ENCODE measurements around the gene BCL3. TPM values are rescaled to one million over a fixed set of nuclear protein-coding genes. Genes with fewer than 3 reads are reported as not detected.
"Not testable (repeated sequence)": the region's sequence is repeated elsewhere in the genome, so short reads cannot be mapped to it uniquely, and the experiment has no call there.

The BCL3 gene
- total RNA-seq, 2 donors from 2014 or later: 117 to 122 TPM

DNA sequence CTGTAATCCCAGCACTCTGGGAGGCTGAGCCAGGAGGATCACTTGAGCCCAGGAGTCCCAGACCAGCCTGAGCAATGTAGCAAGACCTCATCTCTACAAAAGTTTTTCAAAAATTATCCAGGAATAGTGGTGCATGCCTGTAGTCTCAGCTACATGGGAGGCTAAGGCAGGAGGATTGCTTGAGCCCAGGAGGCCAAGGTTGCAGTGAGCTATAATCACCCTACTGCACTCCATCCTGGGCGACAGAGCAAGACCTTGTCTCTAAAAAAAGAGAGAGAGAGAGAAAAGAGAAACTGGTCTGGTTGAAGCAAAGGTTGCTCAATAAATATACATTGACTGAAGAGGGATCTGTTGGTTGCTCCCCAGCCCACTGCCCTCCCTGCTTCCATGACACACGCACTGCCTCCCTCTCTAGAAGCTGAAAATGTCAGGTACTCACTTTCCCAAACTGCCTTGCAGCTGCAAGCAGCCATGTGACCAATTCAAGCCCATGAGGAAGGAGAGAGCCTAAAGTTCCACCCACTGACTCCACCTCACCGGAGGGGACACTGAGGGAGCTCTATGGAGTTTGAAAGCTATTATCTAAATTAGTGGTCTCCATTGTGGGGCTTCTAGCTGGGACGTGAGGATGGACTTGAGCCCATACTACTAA is 35.5 kb upstream of the BCL3 start:
- no peak for DNase-seq (ENCODE audit: low spot score)
- Mint-ChIP-seq H3K27me3 (peaks cover 0 to 5% of the 10 kb centered on the region in 2 donors), H3K9me3 (peaks cover 3% of the 10 kb centered on the region), H3K27ac (no peak overlapping the region), H3K4me1 (ENCODE audit: low read depth in 2 of 2) (peaks cover 10 to 13% of the 10 kb centered on the region in 2 donors), H3K4me3 (no peak overlapping the region), H3K36me3 (peaks cover 17% of the 10 kb centered on the region)
- ATAC-seq: no peak

DNA sequence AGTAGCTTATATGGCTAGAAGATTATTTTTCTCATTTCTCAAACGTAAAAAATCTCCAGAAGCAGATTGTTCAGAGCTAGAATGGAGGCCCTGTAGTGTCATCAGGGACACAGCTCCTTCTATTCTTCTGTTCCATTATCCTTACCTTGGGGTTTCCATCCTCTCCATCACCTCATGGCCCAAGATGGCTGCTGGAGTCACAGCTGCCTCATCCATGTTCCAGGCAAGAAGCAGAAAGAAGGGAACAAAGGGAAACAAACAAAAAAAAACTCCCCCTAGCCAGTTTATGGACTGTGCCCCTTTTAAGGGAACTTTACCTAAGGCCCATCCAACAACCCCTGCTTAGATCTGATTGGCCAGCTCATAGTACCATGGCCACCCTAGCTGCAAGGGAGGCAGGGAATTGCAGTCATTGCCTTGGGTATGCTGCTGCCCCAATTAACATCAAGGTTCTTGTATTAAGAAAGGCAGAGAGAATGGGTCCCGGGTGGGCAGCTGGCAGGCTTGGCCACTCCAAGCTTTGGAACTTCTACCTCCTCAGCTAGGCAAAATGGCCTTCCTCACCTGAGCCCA is 33.8 kb upstream of the BCL3 start:
- H3K27ac Mint-ChIP-seq: no peak overlapping the region
- H3K4me1 Mint-ChIP-seq (ENCODE audit: low read depth in 2 of 2): peaks cover 10 to 16% of the 10 kb centered on the region in 2 donors
- no peak overlapping the region for H3K4me3 Mint-ChIP-seq
- peaks cover 17% of the 10 kb centered on the region for H3K36me3 Mint-ChIP-seq
- DNase-seq (ENCODE audit: low spot score) (no peak), ATAC-seq (no peak)
- peaks cover 0 to 5% of the 10 kb centered on the region in 2 donors for H3K27me3 Mint-ChIP-seq
- H3K9me3 Mint-ChIP-seq: peaks cover 3% of the 10 kb centered on the region

DNA sequence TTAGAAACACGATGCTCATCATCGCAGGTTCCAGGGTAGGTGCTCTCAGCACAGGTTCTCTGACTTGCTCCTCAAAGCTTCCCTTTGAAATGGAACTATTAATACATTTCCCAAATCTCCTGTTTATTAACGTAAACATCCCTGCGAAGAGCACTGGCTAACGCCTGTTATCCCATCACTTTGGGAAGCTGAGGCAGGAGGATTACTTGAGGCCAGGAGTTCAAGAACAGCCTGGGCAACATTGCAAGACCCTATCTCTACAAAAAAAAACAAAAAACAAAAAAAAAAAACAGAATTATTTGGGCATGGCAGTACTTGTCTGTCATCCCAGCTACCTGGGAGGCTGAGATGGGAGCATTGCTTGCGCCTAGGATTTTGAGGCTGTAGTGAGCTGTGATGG is 30.9 kb upstream of the BCL3 start:
- Mint-ChIP-seq H3K27ac (peak overlapping the region in 1 of 2 donors; percentile 84), H3K4me1 (ENCODE audit: low read depth in 2 of 2) (peaks cover 10 to 15% of the 10 kb centered on the region in 2 donors), H3K9me3 (peaks cover 3% of the 10 kb centered on the region), H3K36me3 (peaks cover 17% of the 10 kb centered on the region), H3K4me3 (no peak overlapping the region), H3K27me3 (no peaks in the 10 kb centered on the region)
- no peak for DNase-seq (ENCODE audit: low spot score)
- ATAC-seq: no peak

DNA sequence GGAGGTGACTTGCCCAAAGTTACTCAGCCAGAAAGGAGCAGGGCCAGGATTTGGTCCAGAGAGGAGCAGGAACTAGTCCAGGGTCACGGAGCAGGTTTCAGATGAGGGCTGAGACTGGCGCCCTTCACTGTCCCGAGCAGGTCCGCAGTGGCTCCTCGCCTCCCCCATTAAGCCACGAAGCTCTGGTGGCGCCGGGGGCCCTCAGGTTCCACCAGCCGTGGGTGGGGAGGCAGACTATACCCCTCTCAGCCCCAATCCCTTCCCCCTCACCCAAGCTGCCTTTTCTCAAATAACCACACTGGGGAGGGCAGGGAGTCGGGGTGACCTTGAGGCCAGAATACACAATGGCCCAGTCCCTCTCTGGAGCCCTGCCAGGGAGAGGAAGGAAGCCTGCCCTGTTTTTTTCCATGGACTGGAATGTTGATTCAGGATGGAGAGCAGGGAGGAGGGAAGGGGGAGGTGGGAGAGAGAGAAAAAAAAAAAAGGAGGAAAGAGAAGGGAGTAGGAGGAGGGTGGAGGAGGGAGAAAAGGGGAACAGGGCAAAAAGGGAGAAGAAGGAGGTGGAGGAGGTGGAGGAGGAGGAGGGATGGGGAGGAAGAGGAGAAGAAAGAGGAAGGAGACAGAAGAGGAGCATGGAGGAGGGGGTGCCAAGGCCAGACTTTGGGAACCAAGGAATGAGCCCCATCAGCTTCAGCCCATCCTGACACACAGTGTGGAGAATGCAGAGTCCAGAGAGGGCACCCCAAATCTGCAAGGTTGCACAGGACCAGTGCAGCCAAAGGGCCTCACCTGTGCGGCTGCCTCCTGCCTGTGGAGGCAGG is 29.9 kb upstream of the BCL3 start:
- peak; percentile 8 for DNase-seq (ENCODE audit: low spot score)
- Mint-ChIP-seq H3K4me1 (ENCODE audit: low read depth in 2 of 2) (peaks cover 17 to 22% of the 10 kb centered on the region in 2 donors), H3K27me3 (no peaks in the 10 kb centered on the region), H3K4me3 (no peak overlapping the region), H3K36me3 (peaks cover 17% of the 10 kb centered on the region), H3K9me3 (peaks cover 3% of the 10 kb centered on the region), H3K27ac (peak overlapping the region in 1 of 2 donors; percentile 84)
- ATAC-seq: no peak

DNA sequence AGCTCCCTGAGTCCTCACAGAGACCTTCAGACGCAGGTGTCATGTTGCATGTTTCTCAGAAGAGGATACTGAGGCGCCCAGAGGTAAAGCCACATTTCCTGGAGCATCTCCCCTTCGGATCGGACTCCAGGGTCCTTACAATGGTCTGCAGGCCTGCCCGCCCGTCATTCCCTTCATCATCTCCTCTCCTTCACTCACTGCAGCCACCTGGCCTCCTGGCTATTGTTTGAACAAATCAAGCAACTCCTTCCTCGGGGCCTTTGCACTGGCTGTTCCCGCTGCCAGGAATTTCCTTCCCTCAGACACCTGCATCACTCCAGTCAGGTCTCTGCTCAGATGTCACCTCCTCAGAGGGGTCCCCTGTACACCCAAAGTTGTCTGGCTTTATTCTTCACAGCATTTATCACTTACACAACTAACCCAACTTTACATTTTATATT is 29.2 kb upstream of the BCL3 start:
- Mint-ChIP-seq H3K27ac (no peak overlapping the region), H3K9me3 (peaks cover 3% of the 10 kb centered on the region), H3K4me1 (ENCODE audit: low read depth in 2 of 2) (peaks cover 24 to 29% of the 10 kb centered on the region in 2 donors), H3K36me3 (peaks cover 15% of the 10 kb centered on the region), H3K4me3 (no peak overlapping the region), H3K27me3 (no peaks in the 10 kb centered on the region)
- ATAC-seq (no peak), DNase-seq (ENCODE audit: low spot score) (peak; percentile 22)

DNA sequence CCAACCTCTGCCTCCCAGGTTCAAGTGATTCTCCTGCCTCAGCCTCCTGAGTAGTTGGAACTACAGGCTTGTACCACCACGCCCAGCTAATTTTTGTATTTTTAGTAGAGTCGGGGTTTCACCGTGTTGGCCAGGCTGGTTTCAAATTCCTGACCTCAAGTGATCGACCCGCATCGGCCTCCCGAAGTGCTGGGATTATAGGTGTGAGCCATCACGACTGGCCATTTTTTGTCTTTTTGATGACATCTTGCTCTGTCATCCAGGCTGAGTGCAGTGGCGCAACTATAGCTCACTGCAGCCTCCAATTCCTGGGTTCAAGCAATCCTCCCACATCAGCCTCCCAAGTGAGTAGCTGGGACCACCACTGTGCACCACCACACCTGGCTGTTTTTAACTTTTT is 28.1 kb upstream of the BCL3 start:
- Mint-ChIP-seq H3K27ac (peak overlapping the region in 1 of 2 donors; percentile 37), H3K4me1 (ENCODE audit: low read depth in 2 of 2) (peaks cover 31 to 37% of the 10 kb centered on the region in 2 donors)
- not testable (repeated sequence) for H3K36me3 Mint-ChIP-seq; H3K4me3 Mint-ChIP-seq; H3K27me3 Mint-ChIP-seq; H3K9me3 Mint-ChIP-seq; DNase-seq (ENCODE audit: low spot score); ATAC-seq

DNA sequence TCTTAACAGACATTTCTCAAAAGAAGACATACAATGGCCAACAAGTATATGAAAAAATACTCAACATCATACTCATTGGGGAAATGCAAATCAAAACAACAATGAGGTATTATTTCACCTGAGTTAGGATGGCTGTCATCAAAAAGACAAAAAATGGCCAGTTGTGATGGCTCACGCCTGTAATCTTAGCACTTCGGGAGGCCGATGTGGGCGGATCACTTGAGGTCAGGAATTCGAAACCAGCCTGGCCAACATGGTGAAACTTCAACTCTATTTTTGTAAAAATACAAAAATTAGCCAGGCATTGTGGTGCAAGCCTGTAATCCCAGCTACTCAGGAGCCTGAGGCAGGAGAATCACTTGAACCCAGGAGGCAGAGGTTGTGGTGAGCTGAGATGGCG is 27.6 kb upstream of the BCL3 start:
- Mint-ChIP-seq H3K4me1 (ENCODE audit: low read depth in 2 of 2) (peaks cover 31 to 41% of the 10 kb centered on the region in 2 donors), H3K9me3 (no peaks in the 10 kb centered on the region), H3K27ac (peak overlapping the region in 1 of 2 donors; percentile 37), H3K36me3 (no peaks in the 10 kb centered on the region), H3K27me3 (no peaks in the 10 kb centered on the region), H3K4me3 (no peak overlapping the region)
- ATAC-seq (no peak), DNase-seq (ENCODE audit: low spot score) (peak; percentile 18)

DNA sequence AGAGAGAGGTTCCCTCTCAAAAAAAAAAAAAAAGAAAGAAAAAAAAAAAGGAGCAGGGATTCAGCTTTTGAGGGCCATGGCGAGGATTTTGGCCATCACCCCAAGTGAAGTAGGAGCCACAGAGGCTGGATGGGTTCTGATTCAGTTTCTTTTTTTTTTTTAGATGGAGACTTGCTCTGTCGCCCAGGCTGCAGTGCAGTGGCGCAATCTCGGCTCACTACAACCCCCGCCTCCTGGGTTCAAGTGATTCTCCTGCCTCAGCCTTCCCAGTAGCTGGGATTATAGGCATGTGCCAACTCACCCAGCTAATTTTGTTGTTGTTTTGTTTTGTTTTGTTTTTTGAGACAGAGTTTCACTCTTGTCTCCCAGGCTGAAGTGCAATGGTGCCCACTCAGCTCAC is 27.1 kb upstream of the BCL3 start:
- not testable (repeated sequence) for H3K4me3 Mint-ChIP-seq; DNase-seq (ENCODE audit: low spot score); H3K36me3 Mint-ChIP-seq; H3K27me3 Mint-ChIP-seq; ATAC-seq; H3K9me3 Mint-ChIP-seq
- Mint-ChIP-seq H3K4me1 (ENCODE audit: low read depth in 2 of 2) (peaks cover 31 to 41% of the 10 kb centered on the region in 2 donors), H3K27ac (peak overlapping the region in 1 of 2 donors; percentile 37)

DNA sequence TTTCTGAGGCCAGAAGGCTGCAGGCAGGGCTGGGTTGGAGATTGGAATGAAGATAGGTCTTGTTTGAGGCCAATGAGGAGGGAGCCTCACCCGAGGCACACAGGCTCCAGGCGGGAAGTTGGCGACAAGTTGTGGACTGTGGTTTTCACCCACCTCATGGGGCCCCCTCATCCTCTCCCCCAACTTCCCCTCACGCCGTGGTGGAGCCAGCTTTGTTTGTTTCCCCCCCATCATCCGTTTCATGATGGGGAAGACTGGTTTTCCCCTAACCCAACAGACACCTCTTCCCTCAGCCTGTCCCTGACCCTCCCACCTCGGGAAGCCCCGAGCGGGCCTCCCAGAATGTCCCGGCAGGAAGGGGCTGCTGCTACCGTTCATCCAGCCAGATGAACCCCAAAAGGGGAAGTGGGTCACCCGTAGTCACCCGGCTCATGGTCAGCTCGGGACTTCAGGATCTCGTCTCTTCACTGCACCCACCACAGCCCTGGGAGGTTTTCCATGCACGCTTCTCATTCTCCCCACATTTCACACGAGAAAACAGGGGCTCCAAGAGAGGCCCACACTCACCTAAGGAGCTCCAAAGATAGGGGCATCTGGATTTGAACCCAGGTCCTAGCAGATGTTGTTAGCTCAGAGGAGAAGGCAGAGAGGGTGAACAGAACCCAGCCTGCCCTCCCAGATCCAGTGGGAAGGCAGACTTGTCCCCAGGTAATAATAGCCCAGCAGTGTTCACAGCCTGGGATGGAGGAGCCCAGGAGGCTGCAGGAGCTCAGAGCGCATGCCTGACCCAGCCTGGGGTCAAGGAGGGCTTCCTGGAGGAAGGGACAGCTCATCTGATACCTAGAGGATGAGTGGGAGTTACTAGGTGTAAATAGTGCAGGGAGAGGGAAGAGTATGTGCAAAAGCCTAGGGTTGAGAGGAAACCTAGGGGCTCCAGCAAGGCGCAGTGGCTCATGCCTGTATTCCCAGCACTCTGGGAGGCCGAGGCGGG is 26.1 kb upstream of the BCL3 start:
- DNase-seq (ENCODE audit: low spot score): peak; percentile 75
- Mint-ChIP-seq H3K27ac (peak overlapping the region; percentile 53 to 82), H3K36me3 (no peaks in the 10 kb centered on the region), H3K27me3 (no peaks in the 10 kb centered on the region), H3K4me1 (ENCODE audit: low read depth in 2 of 2) (peaks cover 31 to 41% of the 10 kb centered on the region in 2 donors), H3K9me3 (no peaks in the 10 kb centered on the region), H3K4me3 (peak overlapping the region; percentile 67)
- ATAC-seq: peak; percentile 56 to 68

DNA sequence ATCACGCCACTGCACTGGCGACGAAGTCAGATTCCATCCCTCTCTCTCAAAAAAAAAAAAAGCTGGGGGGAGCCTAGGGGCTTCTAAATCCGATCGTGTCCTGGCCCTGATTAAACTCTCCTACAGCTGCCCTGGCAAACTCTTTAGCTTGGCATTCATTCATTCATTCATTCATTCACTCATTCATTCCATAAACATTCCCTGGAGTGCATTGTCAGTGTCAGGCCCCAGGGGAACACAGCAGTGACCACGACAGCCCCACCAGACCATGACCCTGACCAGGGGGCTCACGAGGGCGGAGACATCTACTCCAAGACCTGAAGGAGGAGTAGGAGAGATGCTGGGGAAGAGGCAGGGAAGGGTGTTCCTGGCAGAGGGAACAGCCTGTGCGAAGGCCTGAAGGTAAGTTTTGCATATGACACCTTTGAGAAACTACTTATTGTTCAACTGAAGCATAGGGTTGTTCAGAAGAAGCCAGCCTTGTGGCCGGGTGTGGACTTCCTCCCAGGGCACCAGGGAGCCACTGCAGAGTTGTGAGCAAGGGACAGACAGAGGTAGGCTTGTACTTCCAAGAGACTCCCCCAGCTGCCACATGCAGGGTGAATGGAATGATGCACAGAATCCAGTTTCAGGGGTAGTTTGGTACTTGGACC is 25.1 kb upstream of the BCL3 start:
- ATAC-seq (peak; percentile 64), DNase-seq (ENCODE audit: low spot score) (no peak)
- peak overlapping the region; percentile 61 to 82 for H3K27ac Mint-ChIP-seq
- no peaks in the 10 kb centered on the region for H3K36me3 Mint-ChIP-seq
- no peaks in the 10 kb centered on the region for H3K27me3 Mint-ChIP-seq
- H3K4me3 Mint-ChIP-seq: peak overlapping the region; percentile 67
- H3K4me1 Mint-ChIP-seq (ENCODE audit: low read depth in 2 of 2): peaks cover 41 to 47% of the 10 kb centered on the region in 2 donors
- no peaks in the 10 kb centered on the region for H3K9me3 Mint-ChIP-seq

DNA sequence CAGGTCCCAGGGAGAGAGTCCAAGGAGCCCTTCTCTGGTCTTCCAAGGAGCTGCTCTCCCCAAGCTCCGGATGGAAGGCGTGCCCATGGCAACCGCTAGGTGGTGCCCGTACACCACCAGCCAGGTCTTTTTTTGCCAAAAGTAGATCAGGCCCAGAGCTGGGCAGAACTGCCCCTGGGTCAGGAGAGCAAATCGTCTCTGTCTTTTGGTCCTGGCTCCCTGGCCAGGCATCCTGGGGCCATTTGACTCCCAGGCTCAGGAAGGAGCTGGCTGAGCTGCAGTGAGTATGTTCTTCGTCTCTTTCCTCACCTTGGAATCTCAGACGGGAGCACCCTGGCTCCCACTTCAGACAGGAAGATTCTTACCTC is 24.6 kb upstream of the BCL3 start:
- Mint-ChIP-seq H3K36me3 (no peaks in the 10 kb centered on the region), H3K27ac (peak overlapping the region; percentile 61 to 82), H3K4me1 (ENCODE audit: low read depth in 2 of 2) (peaks cover 42 to 48% of the 10 kb centered on the region in 2 donors), H3K9me3 (no peaks in the 10 kb centered on the region), H3K4me3 (peak overlapping the region; percentile 67), H3K27me3 (no peaks in the 10 kb centered on the region)
- ATAC-seq (peak; percentile 84 to 87), DNase-seq (ENCODE audit: low spot score) (peak; percentile 86)

DNA sequence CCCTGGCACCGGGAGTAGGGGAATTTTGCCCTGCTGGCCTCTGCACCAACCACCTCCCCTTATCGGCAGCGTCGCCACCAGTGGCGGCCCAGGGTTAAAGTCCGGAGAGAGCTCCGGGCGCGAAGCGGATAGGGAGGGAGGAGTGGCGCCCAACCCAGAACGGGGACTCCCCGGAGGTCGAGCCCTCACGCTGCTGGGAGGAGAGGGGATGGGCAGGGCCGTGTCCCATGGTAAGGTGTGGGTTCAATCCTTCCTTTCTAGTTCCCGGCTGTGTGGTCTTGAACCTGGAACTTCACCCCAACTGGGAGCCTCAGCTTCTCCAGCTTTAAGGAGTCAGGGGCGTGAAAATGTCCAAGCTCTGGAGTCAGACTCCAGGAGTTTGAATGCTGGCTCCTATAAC is 23.3 kb upstream of the BCL3 start:
- ATAC-seq: peak in 1 of 2 donors; percentile 65
- H3K4me1 Mint-ChIP-seq (ENCODE audit: low read depth in 2 of 2): peaks cover 42 to 48% of the 10 kb centered on the region in 2 donors
- H3K27ac Mint-ChIP-seq: peak overlapping the region in 1 of 2 donors; percentile 82
- H3K9me3 Mint-ChIP-seq: no peaks in the 10 kb centered on the region
- H3K27me3 Mint-ChIP-seq: peaks cover 0 to 2% of the 10 kb centered on the region in 2 donors
- no peaks in the 10 kb centered on the region for H3K36me3 Mint-ChIP-seq
- no peak overlapping the region for H3K4me3 Mint-ChIP-seq
- peak; percentile 69 for DNase-seq (ENCODE audit: low spot score)
